AG09309 (cell line): Measurements from ENCODE around the gene CDC42EP5.
A peak's percentile ranks its signal among the peaks of the same experiment; 100 is the strongest.

Experiments
- DNase-seq: peaks from one replicate; pipeline ENCODE4 v3.0.0-alpha.2; 2010; ENCODE audit warnings: low read depth
- H3K4me3 ChIP-seq: 2 replicates; pipeline ENCODE4 v1.5.1; 2011; ENCODE audit warnings: mild to moderate bottlenecking, low read depth, low read length, moderate library complexity; ENCODE audit not compliant: control insufficient read depth
- TF ChIP-seq, protein P1 (sequence below): IDR thresholded peaks from 2 replicates; pipeline ENCODE4 v1.5.1; 2011; ENCODE audit warnings: mild to moderate bottlenecking, low read depth, low read length, inconsistent platforms; ENCODE audit not compliant: insufficient read depth, control insufficient read depth; ENCODE audit errors: missing control alignments

CDC42EP5 gene

DNA sequence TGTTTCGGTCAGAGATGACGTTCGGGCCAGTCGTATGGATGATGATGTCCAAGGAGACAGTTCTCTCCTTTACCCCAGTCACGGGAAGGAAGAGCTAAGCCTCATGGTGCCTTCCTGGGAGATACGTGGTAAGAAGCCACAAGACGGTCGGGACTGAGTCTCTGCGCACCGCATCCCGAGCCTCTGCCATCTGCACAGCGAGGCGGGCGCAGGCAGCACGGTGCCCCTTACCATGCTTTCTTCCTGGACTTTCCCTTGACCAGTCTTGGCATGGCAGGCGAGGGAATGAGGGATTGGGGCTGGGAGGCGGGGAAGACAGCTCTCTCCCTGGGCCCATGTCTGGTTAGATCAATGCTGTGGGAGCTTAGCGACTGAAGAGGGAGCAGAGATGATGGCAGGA is 19.5 kb upstream of the CDC42EP5 start:
- H3K4me3 ChIP-seq: no peak overlapping the region
- no peak for DNase-seq
- TF ChIP-seq, protein P1, sequence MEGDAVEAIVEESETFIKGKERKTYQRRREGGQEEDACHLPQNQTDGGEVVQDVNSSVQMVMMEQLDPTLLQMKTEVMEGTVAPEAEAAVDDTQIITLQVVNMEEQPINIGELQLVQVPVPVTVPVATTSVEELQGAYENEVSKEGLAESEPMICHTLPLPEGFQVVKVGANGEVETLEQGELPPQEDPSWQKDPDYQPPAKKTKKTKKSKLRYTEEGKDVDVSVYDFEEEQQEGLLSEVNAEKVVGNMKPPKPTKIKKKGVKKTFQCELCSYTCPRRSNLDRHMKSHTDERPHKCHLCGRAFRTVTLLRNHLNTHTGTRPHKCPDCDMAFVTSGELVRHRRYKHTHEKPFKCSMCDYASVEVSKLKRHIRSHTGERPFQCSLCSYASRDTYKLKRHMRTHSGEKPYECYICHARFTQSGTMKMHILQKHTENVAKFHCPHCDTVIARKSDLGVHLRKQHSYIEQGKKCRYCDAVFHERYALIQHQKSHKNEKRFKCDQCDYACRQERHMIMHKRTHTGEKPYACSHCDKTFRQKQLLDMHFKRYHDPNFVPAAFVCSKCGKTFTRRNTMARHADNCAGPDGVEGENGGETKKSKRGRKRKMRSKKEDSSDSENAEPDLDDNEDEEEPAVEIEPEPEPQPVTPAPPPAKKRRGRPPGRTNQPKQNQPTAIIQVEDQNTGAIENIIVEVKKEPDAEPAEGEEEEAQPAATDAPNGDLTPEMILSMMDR: no peak

DNA sequence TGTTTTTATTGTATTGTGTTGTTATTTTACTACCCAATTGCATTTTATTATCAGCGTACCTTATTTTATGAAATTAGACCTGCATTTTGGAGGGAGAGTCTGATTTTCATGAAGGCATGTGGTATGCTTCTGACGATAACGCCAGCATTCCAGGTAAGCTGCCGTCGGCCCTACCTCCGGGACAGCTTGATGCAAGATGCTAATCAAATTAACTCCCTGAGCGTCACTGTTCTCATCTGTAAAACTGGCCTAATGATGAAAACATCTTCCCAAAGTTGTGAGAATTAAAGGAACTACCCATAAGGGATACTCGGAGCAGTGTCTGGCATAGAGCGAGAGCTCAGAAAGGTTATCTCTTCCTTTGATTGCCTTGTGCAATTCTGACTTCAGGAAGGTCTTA is 16.7 kb upstream of the CDC42EP5 start:
- TF ChIP-seq, protein P1: no peak
- no peak overlapping the region for H3K4me3 ChIP-seq
- DNase-seq: no peak

DNA sequence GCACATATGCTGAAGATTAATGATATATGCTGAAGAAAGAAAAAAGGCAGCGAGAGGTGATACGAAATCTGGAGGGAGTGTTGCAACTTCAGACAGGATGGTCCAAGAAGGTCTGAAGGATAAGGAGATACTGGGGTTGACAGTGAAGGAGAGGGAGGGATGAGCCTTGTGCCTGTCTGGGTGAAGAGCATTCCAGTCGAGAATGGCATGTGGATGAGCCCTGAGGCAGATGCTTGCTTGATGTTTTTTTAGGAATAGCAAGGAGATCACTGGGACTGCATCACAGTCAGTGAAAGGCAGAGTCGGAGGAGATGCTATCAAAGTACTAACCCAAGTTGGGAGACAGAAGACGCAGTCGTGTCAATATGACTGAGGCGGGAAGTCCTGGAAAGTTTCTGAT is 16.2 kb upstream of the CDC42EP5 start:
- TF ChIP-seq, protein P1: no peak
- no peak overlapping the region for H3K4me3 ChIP-seq
- DNase-seq: no peak

DNA sequence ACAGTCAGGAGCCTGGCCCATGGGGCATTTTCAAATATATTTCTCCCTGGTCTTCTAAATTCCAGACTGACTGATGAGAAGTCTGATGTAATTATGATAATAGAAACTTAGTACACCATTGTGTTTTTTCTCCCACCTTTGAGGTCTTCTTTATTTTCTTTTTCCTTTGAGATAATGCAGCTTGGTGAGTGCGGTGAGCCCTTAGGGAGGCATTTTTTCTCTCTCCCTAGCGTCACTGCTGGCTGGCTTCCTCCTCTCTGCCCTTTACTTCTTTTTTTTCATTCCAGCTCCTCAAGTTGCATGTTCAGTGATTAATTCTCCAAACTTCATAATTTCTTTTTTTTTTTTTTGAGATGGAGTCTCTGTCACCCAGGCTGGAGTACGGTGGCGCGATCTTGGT is 12.8 kb upstream of the CDC42EP5 start:
- no peak for DNase-seq
- H3K4me3 ChIP-seq: no peak overlapping the region
- TF ChIP-seq, protein P1: no peak

DNA sequence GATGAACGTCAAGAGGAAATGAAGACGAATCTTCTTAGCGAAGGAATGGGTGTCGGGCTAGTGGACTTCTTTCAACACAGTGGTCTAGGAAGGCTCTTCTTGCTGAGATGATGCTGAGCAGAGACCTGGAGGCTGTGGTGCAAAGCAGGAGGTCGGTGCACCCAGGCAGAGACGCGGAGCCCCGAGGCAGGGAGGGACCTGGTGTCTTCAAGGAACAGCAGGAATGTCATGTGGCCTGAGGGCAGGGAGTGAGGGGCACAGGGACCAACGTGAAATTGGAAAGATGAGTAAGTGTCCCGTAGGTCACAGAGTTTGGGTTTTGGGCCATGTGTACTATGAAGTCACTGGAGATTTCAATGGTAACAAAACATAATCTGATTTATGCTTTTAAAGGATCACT is 11.4 kb upstream of the CDC42EP5 start:
- no peak overlapping the region for H3K4me3 ChIP-seq
- DNase-seq: no peak
- TF ChIP-seq, protein P1: no peak

DNA sequence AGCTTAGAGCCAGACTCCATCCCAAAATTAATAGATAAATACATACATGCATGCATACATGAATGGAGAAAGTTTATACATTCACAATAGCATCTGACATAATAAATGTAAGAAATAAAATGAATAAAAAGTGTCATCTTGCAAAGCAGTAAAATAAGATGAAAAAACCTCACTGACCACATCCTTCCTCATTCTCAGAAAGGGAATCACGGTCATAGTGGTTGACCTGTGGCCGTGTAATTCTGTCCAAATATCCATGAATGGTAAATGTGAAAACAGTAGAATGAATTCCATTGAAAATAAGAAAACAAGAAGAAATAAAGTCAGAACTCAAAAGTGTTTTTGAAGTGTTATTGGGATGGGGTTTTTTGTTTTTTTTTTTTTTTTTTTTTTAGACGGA is 9.8 kb upstream of the CDC42EP5 start:
- DNase-seq: no peak
- no peak overlapping the region for H3K4me3 ChIP-seq
- TF ChIP-seq, protein P1: no peak

DNA sequence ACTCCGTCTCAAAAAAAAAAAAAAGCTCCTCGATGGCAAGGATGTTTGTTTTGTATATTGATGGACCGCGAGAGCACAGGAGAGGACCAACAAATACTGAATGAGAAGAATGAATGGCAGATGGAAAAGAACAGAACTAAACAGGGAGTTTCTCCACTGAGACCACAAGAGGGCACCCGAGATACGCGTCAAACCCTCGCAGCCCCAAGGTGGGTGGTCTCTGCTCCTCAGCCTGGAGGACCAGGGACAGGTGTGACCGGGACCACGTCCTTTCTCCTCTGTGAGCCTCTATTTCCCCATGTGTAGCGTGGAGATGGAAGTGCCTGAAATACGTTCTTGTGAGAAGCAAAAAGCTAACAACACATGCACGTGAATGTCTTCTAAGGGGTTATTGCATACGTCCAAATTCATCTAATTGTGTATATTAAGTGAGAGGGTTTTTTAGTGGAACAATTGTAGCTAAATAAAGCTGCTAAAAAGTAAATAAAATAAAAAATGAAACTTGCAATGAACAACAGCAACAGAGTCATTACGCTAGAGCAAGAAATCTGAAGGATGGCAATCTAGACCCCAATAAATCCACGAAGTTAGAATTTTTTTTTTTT is 8.3 kb upstream of the CDC42EP5 start:
- DNase-seq: no peak
- TF ChIP-seq, protein P1: peak; percentile 81

More for the DNA sequence above, 8.3 kb upstream of the CDC42EP5 start:
- H3K4me3 ChIP-seq: no peak overlapping the region
